ENCODE data around the gene BRD4. TPM values are rescaled to one million over a fixed set of nuclear protein-coding genes. Genes with fewer than 3 reads are reported as not detected.

BRD4 gene
- total RNA-seq (2022; extraction: Qiagen RNA extraction): 22.5 to 29.3 TPM (median 27.4 TPM) in 5 replicates

GRCh38 chr19:15332311-15332996 is at the start of gene BRD4:
TSS of gene BRD4 (minus strand) at chr19:15332539. CDS start at chr19:15273099, 59,440 bp downstream.

GRCh38 chr19:15379083-15379998 is 47.0 kb upstream of the BRD4 start, which contains the start of gene AKAP8:
TSS of gene AKAP8 (minus strand) at chr19:15379787. CDS start at chr19:15379731, 56 bp downstream.

GRCh38 chr19:15200553-15201364 is 131.6 kb downstream of the BRD4 start, which contains the start of gene NOTCH3:
TSS of gene NOTCH3 (minus strand) at chr19:15200995. CDS start at chr19:15200905, 90 bp downstream.

Other genes with a start within 250 kb of the BRD4 start
- gene SYDE1, start 225.1 kb downstream of the BRD4 start, total RNA-seq (2022; extraction: Qiagen RNA extraction): 12.4 to 18.4 TPM (median 16.3 TPM) in 5 replicates
- 7.9 to 12.5 TPM (median 12.1 TPM) in 5 replicates for gene NOTCH3, start 131.5 kb downstream of the BRD4 start, total RNA-seq (2022; extraction: Qiagen RNA extraction)
- 0.06 to 0.12 TPM (median 0.07 TPM) in 3 of 5 replicates, not detected in the others for gene EPHX3, start 100.1 kb downstream of the BRD4 start, total RNA-seq (2022; extraction: Qiagen RNA extraction)
- gene AKAP8, start 47.2 kb upstream of the BRD4 start, total RNA-seq (2022; extraction: Qiagen RNA extraction): 16.3 to 18.9 TPM (median 17.9 TPM) in 5 replicates
- 35.9 to 41.3 TPM (median 37.9 TPM) in 5 replicates for gene AKAP8L, start 86.4 kb upstream of the BRD4 start, total RNA-seq (2022; extraction: Qiagen RNA extraction)
- gene WIZ, start 117.4 kb upstream of the BRD4 start, total RNA-seq (2022; extraction: Qiagen RNA extraction): 14.4 to 24.0 TPM (median 22.8 TPM) in 5 replicates
- not detected in 5 replicates for gene RASAL3, start 132.0 kb upstream of the BRD4 start, total RNA-seq (2022; extraction: Qiagen RNA extraction)
- 0.05 TPM in 1 of 5 replicates, not detected in the others for gene PGLYRP2, start 147.0 kb upstream of the BRD4 start, total RNA-seq (2022; extraction: Qiagen RNA extraction)
- gene CYP4F22, start 176.0 kb upstream of the BRD4 start, total RNA-seq (2022; extraction: Qiagen RNA extraction): 0.06 to 0.09 TPM (median 0.08 TPM) in 5 replicates

Data from A549 treated with CORT108297 at 1 μM for 4 hours (cell line).